NT2/D1 (cell line): ENCODE results near the gene CD46.

Source experiments
- SUZ12 ChIP-seq: IDR thresholded peaks from 2 replicates; pipeline ENCODE4 v1.6.1; 2011; ENCODE audit not compliant: insufficient read length, insufficient read depth; ENCODE audit errors: extremely low read depth
- YY1 ChIP-seq: IDR thresholded peaks from 2 replicates; pipeline ENCODE4 v1.6.1; 2011; ENCODE audit not compliant: insufficient read length, insufficient read depth

GRCh38 chr1:207754011-207754410, 2.2 kb downstream of the CD46 start:
- TF ChIP-seq SUZ12 (no peak), YY1 (no peak)
